Measurements from ENCODE around the gene NEDD4L.
"Not testable (repeated sequence)": the region's sequence is repeated elsewhere in the genome, so short reads cannot be mapped to it uniquely, and the experiment has no call there.

NEDD4L gene

GRCh38 chr18:58263055-58263957, 219.3 kb downstream of the NEDD4L start:
- Histone ChIP-seq H3K4me3 (ENCODE audit: low read depth, low read length) (peak overlapping the region; percentile 56), H2AFZ (ENCODE audit: low read length, unreplicated experiment) (peak overlapping the region; percentile 15), H3K27me3 (ENCODE audit: insufficient read depth, low read length) (no peaks in the 10 kb centered on the region), H3K79me2 (ENCODE audit: control insufficient read depth, insufficient read depth, low read length, unreplicated experiment) (no peaks in the 10 kb centered on the region), H3K4me1 (ENCODE audit: control insufficient read depth, insufficient read depth, low read length, unreplicated experiment) (peaks cover 16% of the 10 kb centered on the region), H3K27ac (ENCODE audit: low read depth, low read length) (peak overlapping the region; percentile 18; the same call in 1 of the 2 replicates), H3K36me3 (ENCODE audit: insufficient read depth, low read length) (no peaks in the 10 kb centered on the region)

DNA sequence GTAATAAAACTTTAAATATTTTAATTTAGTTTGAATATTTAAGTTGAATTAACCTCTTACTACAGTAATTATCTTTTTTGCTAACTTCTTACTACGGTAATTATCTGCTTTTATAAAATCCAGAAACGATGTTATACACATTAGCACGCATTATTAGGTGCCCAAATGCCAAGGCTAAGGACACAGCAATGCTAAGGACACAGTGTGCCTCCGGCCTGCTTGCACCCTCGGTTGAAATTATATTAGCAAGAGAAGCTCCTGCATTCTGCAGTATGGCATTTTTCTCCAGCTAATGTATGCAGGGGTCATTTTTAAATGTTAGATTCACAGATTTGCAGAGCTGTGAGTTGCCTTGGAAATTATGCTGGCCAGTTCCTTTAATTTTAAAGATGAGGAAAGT, 220.0 kb downstream of the NEDD4L start:
- Histone ChIP-seq H3K27ac (ENCODE audit: low read depth, low read length) (no peak overlapping the region), H3K79me2 (ENCODE audit: control insufficient read depth, insufficient read depth, low read length, unreplicated experiment) (no peaks in the 10 kb centered on the region), H3K4me3 (ENCODE audit: low read depth, low read length) (no peak overlapping the region), H2AFZ (ENCODE audit: low read length, unreplicated experiment) (no peak overlapping the region), H3K27me3 (ENCODE audit: insufficient read depth, low read length) (no peaks in the 10 kb centered on the region), H3K4me1 (ENCODE audit: control insufficient read depth, insufficient read depth, low read length, unreplicated experiment) (peaks cover 24% of the 10 kb centered on the region), H3K36me3 (ENCODE audit: insufficient read depth, low read length) (no peaks in the 10 kb centered on the region)

- H3K4me1 ChIP-seq (ENCODE audit: control insufficient read depth, insufficient read depth, low read length, unreplicated experiment): peaks cover 27% of the 10 kb centered on the region
- H3K79me2 ChIP-seq (ENCODE audit: control insufficient read depth, insufficient read depth, low read length, unreplicated experiment): no peaks in the 10 kb centered on the region
- H3K36me3 ChIP-seq (ENCODE audit: insufficient read depth, low read length): no peaks in the 10 kb centered on the region
- H2AFZ ChIP-seq (ENCODE audit: low read length, unreplicated experiment): no peak overlapping the region
- no peak overlapping the region for H3K4me3 ChIP-seq (ENCODE audit: low read depth, low read length)
- no peak overlapping the region for H3K27ac ChIP-seq (ENCODE audit: low read depth, low read length)
- no peaks in the 10 kb centered on the region for H3K27me3 ChIP-seq (ENCODE audit: insufficient read depth, low read length)
Measured at GRCh38 chr18:58264840-58265239, 220.8 kb downstream of the NEDD4L start.

DNA sequence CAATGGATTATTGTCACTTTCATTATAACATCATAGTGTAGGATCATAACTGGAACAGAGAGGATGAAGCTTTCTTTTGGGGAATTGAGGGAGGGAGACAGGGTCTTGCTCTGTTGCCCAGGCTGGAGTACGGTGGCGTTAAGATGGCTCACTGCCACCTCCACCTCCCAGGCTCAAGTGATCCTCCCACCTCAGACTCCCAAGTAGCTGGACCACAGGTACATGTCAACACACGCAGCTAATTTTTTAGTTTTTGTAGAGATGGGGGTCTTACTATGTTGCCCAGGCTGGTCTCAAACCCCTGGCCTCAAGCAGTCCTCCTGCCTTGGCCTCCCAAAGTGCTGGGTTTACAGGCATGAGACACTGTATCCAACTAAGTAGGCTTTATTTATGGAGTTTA, 221.5 kb downstream of the NEDD4L start:
- H3K79me2 ChIP-seq (ENCODE audit: control insufficient read depth, insufficient read depth, low read length, unreplicated experiment); H3K36me3 ChIP-seq (ENCODE audit: insufficient read depth, low read length); H3K27me3 ChIP-seq (ENCODE audit: insufficient read depth, low read length); H2AFZ ChIP-seq (ENCODE audit: low read length, unreplicated experiment); H3K27ac ChIP-seq (ENCODE audit: low read depth, low read length); H3K4me3 ChIP-seq (ENCODE audit: low read depth, low read length): not testable (repeated sequence)
- H3K4me1 ChIP-seq (ENCODE audit: control insufficient read depth, insufficient read depth, low read length, unreplicated experiment): peaks cover 27% of the 10 kb centered on the region

DNA sequence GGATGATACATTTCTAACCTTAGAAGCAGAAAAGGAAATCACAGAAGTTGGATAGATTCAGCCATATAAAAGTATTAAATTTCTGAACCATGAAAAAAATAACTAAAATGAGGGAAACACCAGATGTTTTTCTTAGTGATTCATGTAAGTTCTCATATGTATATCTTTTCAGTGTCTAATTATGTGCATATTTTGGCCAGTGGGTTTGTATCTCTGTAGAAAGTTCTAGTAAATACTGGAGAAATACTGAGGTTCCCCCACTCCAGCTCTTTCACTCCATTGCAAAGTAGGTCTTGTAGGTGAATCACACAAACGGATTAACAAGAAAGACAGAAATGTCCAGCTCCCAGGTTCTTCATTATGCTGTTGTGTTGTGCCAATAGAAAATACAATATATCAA, 222.3 kb downstream of the NEDD4L start:
- H3K4me1 ChIP-seq (ENCODE audit: control insufficient read depth, insufficient read depth, low read length, unreplicated experiment): peaks cover 27% of the 10 kb centered on the region

DNA sequence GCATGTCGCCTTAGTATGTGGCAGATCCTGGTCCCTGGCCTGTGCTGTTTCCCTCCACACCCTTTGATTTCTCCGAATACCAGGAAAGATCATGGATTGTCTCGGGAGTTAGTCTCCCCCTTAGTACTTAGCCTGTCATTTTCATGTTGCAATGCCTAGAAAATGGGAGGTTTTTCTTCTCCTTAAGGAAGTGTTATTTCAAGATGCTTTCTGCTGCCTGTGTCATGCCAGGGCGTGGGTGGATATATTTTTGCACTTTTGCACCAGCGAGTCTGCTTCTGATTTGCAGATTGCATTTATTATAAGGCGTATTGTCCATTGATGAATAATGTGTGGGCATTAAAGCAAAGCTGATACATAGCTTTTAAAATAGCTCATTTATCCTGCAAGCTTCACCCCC, 223.5 kb downstream of the NEDD4L start:
- Histone ChIP-seq H3K79me2 (ENCODE audit: control insufficient read depth, insufficient read depth, low read length, unreplicated experiment) (no peaks in the 10 kb centered on the region), H3K36me3 (ENCODE audit: insufficient read depth, low read length) (no peaks in the 10 kb centered on the region), H3K4me3 (ENCODE audit: low read depth, low read length) (no peak overlapping the region), H2AFZ (ENCODE audit: low read length, unreplicated experiment) (no peak overlapping the region), H3K27me3 (ENCODE audit: insufficient read depth, low read length) (no peaks in the 10 kb centered on the region), H3K4me1 (ENCODE audit: control insufficient read depth, insufficient read depth, low read length, unreplicated experiment) (peaks cover 27% of the 10 kb centered on the region), H3K27ac (ENCODE audit: low read depth, low read length) (no peak overlapping the region)

More for the DNA sequence above, 222.3 kb downstream of the NEDD4L start:
- H3K4me3 ChIP-seq (ENCODE audit: low read depth, low read length): no peak overlapping the region
- H3K27me3 ChIP-seq (ENCODE audit: insufficient read depth, low read length): no peaks in the 10 kb centered on the region
- no peak overlapping the region for H3K27ac ChIP-seq (ENCODE audit: low read depth, low read length)
- H2AFZ ChIP-seq (ENCODE audit: low read length, unreplicated experiment): no peak overlapping the region
- H3K79me2 ChIP-seq (ENCODE audit: control insufficient read depth, insufficient read depth, low read length, unreplicated experiment): no peaks in the 10 kb centered on the region
- H3K36me3 ChIP-seq (ENCODE audit: insufficient read depth, low read length): no peaks in the 10 kb centered on the region

DNA sequence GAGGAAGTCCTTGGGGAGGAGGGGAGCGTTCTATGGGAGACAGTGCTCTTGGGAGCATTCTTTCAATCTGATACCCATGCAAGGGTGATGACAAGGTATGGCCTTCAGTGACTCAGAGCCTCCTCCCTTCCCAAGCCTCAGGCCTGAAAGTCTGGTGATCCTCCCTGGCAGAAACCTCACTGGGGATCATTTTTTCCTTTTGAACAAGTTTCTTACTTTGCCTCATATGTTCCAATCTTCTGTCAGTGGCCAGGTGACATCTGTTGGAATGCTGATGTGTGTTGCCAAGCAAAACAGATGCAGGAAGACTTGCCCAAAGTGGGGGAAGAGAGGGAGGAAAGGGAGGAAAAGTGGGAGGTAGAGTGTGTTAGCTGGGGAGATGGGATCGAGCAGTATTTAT, 224.8 kb downstream of the NEDD4L start:
- H3K36me3 ChIP-seq (ENCODE audit: insufficient read depth, low read length): no peaks in the 10 kb centered on the region
- no peak overlapping the region for H2AFZ ChIP-seq (ENCODE audit: low read length, unreplicated experiment)
- peaks cover 16% of the 10 kb centered on the region for H3K4me1 ChIP-seq (ENCODE audit: control insufficient read depth, insufficient read depth, low read length, unreplicated experiment)
- no peak overlapping the region for H3K4me3 ChIP-seq (ENCODE audit: low read depth, low read length)
- H3K27ac ChIP-seq (ENCODE audit: low read depth, low read length): no peak overlapping the region
- H3K27me3 ChIP-seq (ENCODE audit: insufficient read depth, low read length): no peaks in the 10 kb centered on the region
- no peaks in the 10 kb centered on the region for H3K79me2 ChIP-seq (ENCODE audit: control insufficient read depth, insufficient read depth, low read length, unreplicated experiment)

DNA sequence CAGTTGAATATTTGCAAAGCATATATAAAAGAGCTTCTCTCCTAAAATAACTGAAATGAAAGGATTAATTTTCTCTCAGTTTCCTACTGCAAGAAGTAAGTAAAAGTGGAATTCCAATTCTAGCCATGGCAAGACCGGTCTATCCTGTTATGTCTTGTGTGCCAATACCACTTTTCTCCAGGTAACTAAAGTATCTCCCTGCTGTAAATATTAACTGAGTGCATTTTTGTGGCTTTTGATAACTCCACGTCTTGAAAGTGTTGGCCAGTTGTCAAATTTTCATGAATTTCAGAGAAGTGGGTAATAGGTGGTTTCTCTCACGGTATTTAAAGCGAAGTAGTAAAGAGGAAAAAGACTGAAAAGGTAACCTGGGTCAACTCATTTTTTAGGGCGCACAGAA, 225.9 kb downstream of the NEDD4L start:
- peaks cover 12% of the 10 kb centered on the region for H3K4me1 ChIP-seq (ENCODE audit: control insufficient read depth, insufficient read depth, low read length, unreplicated experiment)

DNA sequence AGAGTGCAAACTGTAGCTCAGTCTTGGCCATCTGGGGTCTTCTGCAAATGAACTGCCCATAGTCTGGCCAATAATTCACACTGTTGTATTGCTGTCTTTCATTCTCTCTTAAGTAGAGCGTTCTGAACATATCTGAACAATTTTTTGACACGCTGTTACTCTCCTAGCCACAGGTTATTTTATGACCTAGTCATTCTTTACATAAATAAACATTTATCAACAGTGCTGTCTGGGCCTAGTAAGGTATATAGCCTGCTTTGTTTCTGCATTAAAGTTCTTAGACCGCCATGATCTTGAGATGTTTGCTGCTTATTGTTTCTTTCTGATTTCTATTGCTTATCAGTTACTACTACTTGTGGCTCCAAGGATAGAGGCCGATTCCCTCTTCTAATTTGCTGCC, 226.4 kb downstream of the NEDD4L start:
- H3K4me3 ChIP-seq (ENCODE audit: low read depth, low read length): no peak overlapping the region
- H3K79me2 ChIP-seq (ENCODE audit: control insufficient read depth, insufficient read depth, low read length, unreplicated experiment): no peaks in the 10 kb centered on the region

More for the DNA sequence above, 225.9 kb downstream of the NEDD4L start:
- no peaks in the 10 kb centered on the region for H3K36me3 ChIP-seq (ENCODE audit: insufficient read depth, low read length)
- no peaks in the 10 kb centered on the region for H3K27me3 ChIP-seq (ENCODE audit: insufficient read depth, low read length)
- H3K4me3 ChIP-seq (ENCODE audit: low read depth, low read length): no peak overlapping the region
- H2AFZ ChIP-seq (ENCODE audit: low read length, unreplicated experiment): no peak overlapping the region
- H3K79me2 ChIP-seq (ENCODE audit: control insufficient read depth, insufficient read depth, low read length, unreplicated experiment): no peaks in the 10 kb centered on the region
- H3K27ac ChIP-seq (ENCODE audit: low read depth, low read length): no peak overlapping the region

DNA sequence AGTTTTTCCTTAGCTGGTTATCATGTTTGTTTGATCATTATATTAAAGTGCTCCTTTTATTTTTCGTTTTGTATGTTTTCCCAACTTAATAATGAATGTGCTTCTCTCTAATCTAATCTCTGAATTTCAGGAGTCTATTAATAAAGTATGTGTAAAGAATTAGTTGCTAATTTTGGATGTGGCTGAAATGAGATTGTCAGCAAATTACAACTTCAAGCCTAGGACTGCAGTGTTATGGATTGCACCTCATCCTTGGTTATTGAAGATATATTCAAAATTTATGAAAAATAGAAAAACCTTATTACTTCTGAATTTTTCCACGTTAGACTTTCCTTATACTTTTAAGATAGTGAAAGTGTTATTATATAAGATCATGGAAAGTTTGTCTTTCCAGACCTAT, 227.7 kb downstream of the NEDD4L start:
- Histone ChIP-seq H3K4me1 (ENCODE audit: control insufficient read depth, insufficient read depth, low read length, unreplicated experiment) (peaks cover 12% of the 10 kb centered on the region), H3K36me3 (ENCODE audit: insufficient read depth, low read length) (no peaks in the 10 kb centered on the region), H3K79me2 (ENCODE audit: control insufficient read depth, insufficient read depth, low read length, unreplicated experiment) (no peaks in the 10 kb centered on the region), H3K27me3 (ENCODE audit: insufficient read depth, low read length) (no peaks in the 10 kb centered on the region), H3K4me3 (ENCODE audit: low read depth, low read length) (no peak overlapping the region), H2AFZ (ENCODE audit: low read length, unreplicated experiment) (no peak overlapping the region), H3K27ac (ENCODE audit: low read depth, low read length) (no peak overlapping the region)

More for the DNA sequence above, 226.4 kb downstream of the NEDD4L start:
- Histone ChIP-seq H2AFZ (ENCODE audit: low read length, unreplicated experiment) (no peak overlapping the region), H3K4me1 (ENCODE audit: control insufficient read depth, insufficient read depth, low read length, unreplicated experiment) (peaks cover 12% of the 10 kb centered on the region), H3K27ac (ENCODE audit: low read depth, low read length) (no peak overlapping the region), H3K27me3 (ENCODE audit: insufficient read depth, low read length) (no peaks in the 10 kb centered on the region), H3K36me3 (ENCODE audit: insufficient read depth, low read length) (no peaks in the 10 kb centered on the region)

GRCh38 chr18:58272209-58272608, 228.2 kb downstream of the NEDD4L start:
- no peaks in the 10 kb centered on the region for H3K79me2 ChIP-seq (ENCODE audit: control insufficient read depth, insufficient read depth, low read length, unreplicated experiment)
- H2AFZ ChIP-seq (ENCODE audit: low read length, unreplicated experiment): no peak overlapping the region
- no peak overlapping the region for H3K27ac ChIP-seq (ENCODE audit: low read depth, low read length)
- H3K4me3 ChIP-seq (ENCODE audit: low read depth, low read length): no peak overlapping the region
- H3K36me3 ChIP-seq (ENCODE audit: insufficient read depth, low read length): no peaks in the 10 kb centered on the region
- no peaks in the 10 kb centered on the region for H3K27me3 ChIP-seq (ENCODE audit: insufficient read depth, low read length)
- peaks cover 12% of the 10 kb centered on the region for H3K4me1 ChIP-seq (ENCODE audit: control insufficient read depth, insufficient read depth, low read length, unreplicated experiment)
